Large intestine (tissue), 3 donors: ENCODE data around the gene LRRC32. TPM values are rescaled to one million over a fixed set of nuclear protein-coding genes. Genes with fewer than 3 reads are reported as not detected.
"Not testable (repeated sequence)": the region's sequence is repeated elsewhere in the genome, so short reads cannot be mapped to it uniquely, and the experiment has no call there.

ENCODE experiments used
- DNase-seq, 2 donors: peaks; one replicate each; pipeline versions ENCODE4 v3.0.0 to v3.0.0-alpha.2; 2013
- H3K27ac ChIP-seq: one replicate; pipeline ENCODE4 v1.5.1; 2013; ENCODE audit warnings: low read length
- H3K27me3 ChIP-seq: 2 replicates; pipeline ENCODE4 v1.6.1; 2013; ENCODE audit warnings: low read length; ENCODE audit not compliant: control insufficient read depth, insufficient read depth
- H3K36me3 ChIP-seq: 2 replicates; pipeline ENCODE4 v1.6.1; 2013; ENCODE audit warnings: low read length; ENCODE audit not compliant: control insufficient read depth, insufficient read depth
- H3K4me1 ChIP-seq: one replicate; pipeline ENCODE4 v1.6.1; 2013; ENCODE audit warnings: low read length; ENCODE audit not compliant: control insufficient read depth, insufficient read depth
- H3K4me3 ChIP-seq: one replicate; pipeline ENCODE4 v1.5.1; 2013; ENCODE audit warnings: low read length
- H3K9me3 ChIP-seq: one replicate; pipeline ENCODE4 v1.6.1; 2013; ENCODE audit warnings: mild to moderate bottlenecking, low read depth, low read length, moderate library complexity; ENCODE audit not compliant: control insufficient read depth
- WGBS: methylation state at CpG from one replicate; pipeline ENCODE4 v1.1.5; 2013; ENCODE audit warnings: low lambda C conversion rate; ENCODE audit not compliant: insufficient coverage; 5-methylcytosine and 5-hydroxymethylcytosine counted together
- polyA plus RNA-seq: library from polyadenylated mRNA; unstranded; fragments of 120-200 nt; gene quantifications from one replicate; pipeline ENCODE4 v1.2.1, GENCODE V29; 2013

The LRRC32 gene
- polyA plus RNA-seq, 1 donor: 11.6 TPM

DNA sequence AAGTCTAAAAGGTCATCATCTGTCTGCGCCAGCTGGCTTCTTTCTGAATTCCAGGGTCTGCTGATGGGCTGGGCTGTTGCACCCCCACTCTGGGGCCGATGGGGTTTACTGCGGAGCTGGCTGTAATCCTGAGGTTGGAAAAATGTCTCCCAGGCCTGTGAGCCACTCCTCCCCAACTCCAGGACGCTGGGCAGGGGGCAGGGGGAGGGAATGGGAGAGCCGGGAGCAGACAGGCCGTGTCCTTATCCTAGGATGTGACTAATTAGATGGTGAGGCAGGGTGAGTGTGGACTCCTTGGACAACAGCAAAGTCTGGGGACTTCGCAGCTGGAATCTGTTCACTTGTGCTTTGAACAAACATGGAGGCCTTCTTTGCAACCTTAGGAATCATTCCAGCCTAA lies 48.7 kb downstream of the LRRC32 start:
- Histone ChIP-seq H3K9me3 (no peaks in the 10 kb centered on the region), H3K36me3 (no peaks in the 10 kb centered on the region)
- WGBS: no CpG with 5 or more reads among the region's 7 CpGs

DNA sequence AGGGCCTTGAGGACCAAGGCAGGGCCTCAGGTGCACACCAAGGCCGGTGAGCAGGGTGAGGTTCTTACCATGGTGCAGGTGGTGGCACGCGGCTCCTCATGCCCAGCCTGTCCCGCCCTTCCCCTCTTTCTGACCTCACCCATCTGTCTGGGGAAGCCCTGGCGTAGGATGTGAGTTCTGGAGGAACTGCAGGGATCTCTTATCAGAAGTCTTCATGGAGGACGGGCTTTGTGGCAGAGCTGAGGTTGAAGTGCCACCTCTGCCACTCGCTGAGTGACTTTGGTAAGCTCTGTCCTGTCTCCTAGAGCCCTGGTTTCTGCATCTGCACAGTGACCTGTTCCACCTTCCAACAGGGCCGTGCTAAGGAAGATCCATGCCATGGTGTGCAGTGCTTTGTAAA lies 49.1 kb downstream of the LRRC32 start:
- no peak overlapping the region for H3K27ac ChIP-seq
- no peaks in the 10 kb centered on the region for H3K4me1 ChIP-seq
- no CpG with 5 or more reads among the region's 8 CpGs for WGBS
- no peaks in the 10 kb centered on the region for H3K9me3 ChIP-seq
- no peak for DNase-seq
- H3K27me3 ChIP-seq: no peaks in the 10 kb centered on the region
- H3K4me3 ChIP-seq: no peak overlapping the region
- H3K36me3 ChIP-seq: no peaks in the 10 kb centered on the region

More for the DNA sequence above, 48.7 kb downstream of the LRRC32 start:
- H3K27ac ChIP-seq: no peak overlapping the region
- no peaks in the 10 kb centered on the region for H3K4me1 ChIP-seq
- DNase-seq: no peak
- no peaks in the 10 kb centered on the region for H3K27me3 ChIP-seq
- no peak overlapping the region for H3K4me3 ChIP-seq

DNA sequence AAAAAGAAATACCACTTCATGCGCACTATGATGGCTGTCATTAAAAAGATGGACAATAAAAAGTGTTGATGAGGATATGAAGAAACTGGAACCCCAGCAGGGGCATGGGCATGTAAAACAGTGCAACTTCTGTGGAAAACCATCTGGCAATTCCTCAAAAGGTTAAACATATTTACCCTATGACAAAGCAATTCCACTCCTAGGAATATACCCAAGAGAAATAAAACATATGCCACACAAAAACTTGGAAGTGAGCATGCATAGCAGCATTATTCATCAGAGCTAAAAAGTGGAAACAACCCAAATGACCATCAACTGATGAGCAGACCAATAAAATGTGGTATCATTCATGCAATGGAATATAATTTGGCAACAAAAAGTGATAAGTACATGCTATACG lies 50.1 kb downstream of the LRRC32 start:
- no peaks in the 10 kb centered on the region for H3K9me3 ChIP-seq
- H3K36me3 ChIP-seq: no peaks in the 10 kb centered on the region
- no peaks in the 10 kb centered on the region for H3K27me3 ChIP-seq
- no peak overlapping the region for H3K4me3 ChIP-seq
- DNase-seq: no peak
- H3K4me1 ChIP-seq: no peaks in the 10 kb centered on the region
- H3K27ac ChIP-seq: no peak overlapping the region
- WGBS: 100% methylated on average over 1 of the region's 2 CpGs

DNA sequence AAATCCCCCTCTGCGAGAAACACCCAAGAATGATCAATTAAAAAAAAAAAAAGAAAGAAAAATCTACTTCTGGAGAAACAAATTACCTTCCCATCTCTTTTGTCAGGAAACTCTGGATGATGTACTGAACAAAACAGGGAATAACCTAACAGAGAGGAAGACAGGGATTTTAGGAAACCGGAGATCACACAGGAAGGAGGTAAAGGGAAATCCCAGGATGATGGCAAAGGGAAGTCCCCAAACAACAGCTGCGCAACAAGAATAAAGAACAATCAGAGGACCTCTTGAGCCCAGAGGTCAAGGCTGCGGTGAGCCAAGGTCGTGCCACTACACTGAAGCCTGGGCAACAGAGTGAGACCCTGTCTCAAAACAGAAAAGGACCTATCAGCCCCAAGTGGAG lies 50.7 kb downstream of the LRRC32 start:
- not testable (repeated sequence) for H3K27ac ChIP-seq, H3K4me1 ChIP-seq, H3K4me3 ChIP-seq, DNase-seq, H3K36me3 ChIP-seq, H3K27me3 ChIP-seq, H3K9me3 ChIP-seq
- WGBS: no CpG with 5 or more reads among the region's 5 CpGs

DNA sequence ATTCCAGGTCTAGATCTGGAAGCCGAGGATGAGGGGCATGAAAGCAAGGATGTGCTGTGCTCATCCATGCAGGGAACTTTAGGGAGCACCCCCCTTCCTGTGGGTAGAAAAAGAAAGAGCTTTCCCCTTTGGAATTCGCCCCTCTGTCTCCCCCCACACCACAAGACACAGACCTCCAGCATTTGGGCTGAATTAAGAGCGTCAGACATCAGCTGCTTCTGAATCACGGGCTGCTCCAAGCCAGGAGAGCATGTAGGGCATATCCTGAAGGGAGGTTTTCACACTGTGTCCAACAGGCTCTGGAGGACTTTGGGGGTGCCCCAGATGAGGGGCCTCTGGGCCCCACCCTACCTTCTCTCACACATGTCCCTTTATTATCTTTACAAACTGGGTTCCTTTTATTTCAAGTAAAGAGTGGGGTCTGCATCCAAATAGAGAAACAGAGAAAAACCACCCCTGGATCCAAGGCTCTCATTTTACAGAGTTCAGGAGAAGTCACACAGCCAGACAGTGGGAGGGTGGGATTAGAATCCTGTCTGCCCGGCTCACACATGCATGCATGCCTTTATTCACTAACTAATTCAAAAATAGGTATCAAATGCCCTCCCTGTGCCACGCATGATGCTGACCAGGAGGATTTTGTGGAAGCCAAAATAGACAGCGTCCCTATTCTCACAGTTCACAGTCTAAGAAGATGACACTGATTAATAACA lies 52.8 kb downstream of the LRRC32 start:
- no peaks in the 10 kb centered on the region for H3K36me3 ChIP-seq
- H3K27ac ChIP-seq: no peak overlapping the region
- H3K9me3 ChIP-seq: no peaks in the 10 kb centered on the region
- H3K4me3 ChIP-seq: no peak overlapping the region
- no peaks in the 10 kb centered on the region for H3K4me1 ChIP-seq
- no peak for DNase-seq
- WGBS: no CpG with 5 or more reads among the region's 7 CpGs
- H3K27me3 ChIP-seq: no peaks in the 10 kb centered on the region

DNA sequence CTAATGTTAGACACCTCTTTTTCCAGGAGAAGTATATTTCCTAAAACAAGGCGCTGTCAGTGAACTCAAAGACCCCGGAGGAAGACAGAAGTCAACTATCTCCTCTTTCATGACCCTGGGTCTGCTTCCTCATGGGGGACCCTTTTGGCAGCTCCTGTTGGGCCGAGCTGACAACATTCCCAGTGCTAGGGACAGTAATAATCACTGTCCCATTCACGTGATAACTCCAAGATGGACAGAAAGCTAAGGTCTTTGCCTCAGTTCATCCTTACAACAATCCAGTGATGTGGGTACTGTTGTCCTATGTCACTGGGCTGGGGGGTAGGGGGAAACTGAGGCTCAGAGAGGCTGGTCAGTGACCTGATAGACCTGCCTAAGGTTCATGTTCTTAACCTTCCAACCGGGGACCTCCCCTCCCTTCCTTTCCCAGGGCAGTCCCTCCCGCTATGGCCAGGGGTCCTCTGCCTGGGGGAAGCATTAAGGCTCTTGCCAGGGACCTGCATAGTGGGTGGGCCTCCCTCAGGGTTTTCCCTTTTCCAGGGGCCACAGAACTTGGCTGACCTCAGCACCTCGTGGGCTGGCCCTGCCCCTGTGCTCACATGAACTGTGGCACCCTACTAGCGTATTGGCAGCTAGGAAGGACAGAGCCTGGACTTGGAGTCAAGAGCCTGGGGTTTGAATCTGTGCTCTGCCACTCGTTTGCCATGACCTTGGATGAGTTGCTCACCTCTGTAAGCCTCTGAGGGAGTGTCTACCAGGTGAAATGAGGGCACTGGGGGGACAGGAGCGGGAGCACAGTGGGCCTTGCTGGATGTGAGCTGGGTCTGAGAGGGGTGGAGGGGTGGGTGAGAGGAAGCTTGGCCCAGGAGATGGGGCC lies 53.6 kb downstream of the LRRC32 start:
- WGBS: no CpG with 5 or more reads among the region's 10 CpGs
- Histone ChIP-seq H3K4me1 (no peaks in the 10 kb centered on the region), H3K4me3 (no peak overlapping the region), H3K27me3 (no peaks in the 10 kb centered on the region), H3K9me3 (no peaks in the 10 kb centered on the region), H3K36me3 (no peaks in the 10 kb centered on the region), H3K27ac (no peak overlapping the region)
- no peak for DNase-seq

DNA sequence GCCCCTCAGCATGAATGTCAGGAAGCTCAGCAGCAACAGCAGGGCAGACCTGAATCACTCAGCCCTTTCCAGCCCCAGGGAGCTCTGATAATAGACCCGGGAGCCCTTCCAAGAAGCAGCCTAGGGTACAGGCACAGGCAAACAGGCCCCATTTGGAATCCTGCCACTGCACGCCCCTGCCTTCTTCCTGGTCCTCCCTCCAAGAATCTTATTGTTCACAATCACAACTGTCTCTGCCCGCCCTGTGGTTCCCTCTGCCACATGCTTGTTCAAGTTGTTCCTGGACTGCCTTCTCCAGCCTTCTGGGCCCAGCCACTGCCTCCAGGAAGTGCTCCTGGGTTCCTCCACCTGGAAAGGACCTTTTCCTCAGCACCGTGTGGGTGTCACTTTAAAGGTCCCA lies 54.6 kb downstream of the LRRC32 start:
- no peaks in the 10 kb centered on the region for H3K27me3 ChIP-seq
- no peak for DNase-seq
- no peak overlapping the region for H3K27ac ChIP-seq
- no peak overlapping the region for H3K4me3 ChIP-seq
- WGBS: 40% methylated on average over 1 of the region's 4 CpGs
- H3K4me1 ChIP-seq: peaks cover 2% of the 10 kb centered on the region
- H3K9me3 ChIP-seq: no peaks in the 10 kb centered on the region
- H3K36me3 ChIP-seq: no peaks in the 10 kb centered on the region

DNA sequence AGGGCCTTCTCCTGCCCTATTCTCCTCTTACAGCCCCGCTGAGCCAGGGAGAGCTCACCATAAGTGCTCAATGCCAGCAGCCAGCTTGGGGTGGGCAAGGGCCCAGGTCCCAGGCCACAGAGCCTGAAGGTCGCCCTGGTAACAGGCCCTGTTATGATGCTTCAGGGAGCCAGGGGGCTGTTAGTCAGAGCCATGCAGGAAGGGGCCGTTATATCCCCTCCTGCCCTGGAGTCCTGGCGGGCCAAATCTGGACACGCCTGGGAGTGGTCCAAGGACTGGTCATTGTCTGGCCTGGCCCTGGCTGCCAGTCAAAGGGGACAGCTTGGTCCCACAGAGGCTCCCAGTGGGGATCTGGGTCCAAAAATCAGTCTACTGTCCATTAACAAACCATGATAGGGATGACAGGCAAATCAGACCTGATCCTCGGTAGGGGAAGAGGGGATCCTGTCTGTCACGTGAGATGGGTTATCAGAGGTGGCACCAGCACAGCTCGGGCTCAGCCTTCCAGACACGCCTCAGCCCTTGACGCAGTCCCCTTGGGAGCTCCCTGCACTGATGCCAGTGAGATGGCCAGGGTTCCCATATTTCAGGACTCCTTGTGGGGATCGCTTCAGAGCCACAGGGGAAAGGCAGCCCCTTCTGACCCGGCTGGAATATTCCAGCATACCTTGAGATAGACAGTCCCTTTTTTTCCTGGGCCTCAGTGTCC lies 55.9 kb downstream of the LRRC32 start:
- H3K4me1 ChIP-seq: peaks cover 3% of the 10 kb centered on the region
- no peaks in the 10 kb centered on the region for H3K27me3 ChIP-seq
- DNase-seq: no peak
- H3K4me3 ChIP-seq: no peak overlapping the region
- no peak overlapping the region for H3K27ac ChIP-seq
- WGBS: no CpG with 5 or more reads among the region's 12 CpGs
- no peaks in the 10 kb centered on the region for H3K36me3 ChIP-seq
- H3K9me3 ChIP-seq: no peaks in the 10 kb centered on the region

DNA sequence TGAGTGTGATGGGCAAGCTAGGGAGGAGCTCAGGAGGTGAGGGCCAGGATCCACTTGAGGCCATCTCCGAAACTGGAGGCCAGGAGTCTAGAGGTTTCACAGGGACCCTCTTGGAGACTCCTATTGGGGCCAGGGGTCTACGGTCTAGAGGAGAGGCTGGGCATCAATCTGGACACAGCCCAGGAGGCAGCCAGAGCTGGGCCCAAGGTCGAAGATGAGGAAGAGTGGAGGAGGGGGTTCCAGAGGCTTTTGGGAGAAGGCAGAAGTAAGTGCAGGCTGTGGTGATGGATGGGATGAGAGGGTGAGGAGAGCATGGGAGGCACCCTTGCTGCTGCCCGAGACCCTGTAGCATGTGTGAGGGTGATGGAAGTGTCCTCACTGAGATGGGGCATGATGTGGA lies 56.6 kb downstream of the LRRC32 start:
- no peak for DNase-seq
- Histone ChIP-seq H3K27me3 (no peaks in the 10 kb centered on the region), H3K4me1 (peaks cover 3% of the 10 kb centered on the region), H3K36me3 (no peaks in the 10 kb centered on the region), H3K9me3 (no peaks in the 10 kb centered on the region), H3K27ac (no peak overlapping the region), H3K4me3 (no peak overlapping the region)
- WGBS: no CpG with 5 or more reads among the region's 4 CpGs

DNA sequence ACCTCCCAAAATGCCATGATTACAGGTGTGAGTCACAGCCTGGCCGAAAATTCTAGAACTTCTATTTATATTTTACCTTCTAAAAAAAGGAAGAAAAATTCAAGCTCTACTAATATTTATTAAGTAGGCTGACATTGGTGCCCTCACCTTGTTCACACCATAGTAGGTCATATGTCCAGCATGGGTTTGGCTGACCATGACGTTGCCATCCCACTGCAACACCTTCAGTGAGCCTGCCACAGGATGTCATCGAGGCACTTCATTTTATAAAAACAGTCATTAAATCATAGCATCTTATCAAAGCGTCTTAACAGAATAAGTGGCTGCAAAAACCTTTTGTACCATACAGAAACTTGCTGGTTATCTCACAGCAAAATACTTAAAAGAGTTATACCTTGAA lies 58.3 kb downstream of the LRRC32 start:
- no peak overlapping the region for H3K4me3 ChIP-seq

More for the DNA sequence above, 58.3 kb downstream of the LRRC32 start:
- DNase-seq: no peak
- Histone ChIP-seq H3K36me3 (no peaks in the 10 kb centered on the region), H3K27me3 (no peaks in the 10 kb centered on the region), H3K4me1 (peaks cover 3% of the 10 kb centered on the region), H3K27ac (no peak overlapping the region), H3K9me3 (no peaks in the 10 kb centered on the region)
- 86% methylated on average over 1 of the region's 4 CpGs for WGBS
